Measurements from ENCODE around the gene GPR183. TPM values are rescaled to one million over a fixed set of nuclear protein-coding genes. Genes with fewer than 3 reads are reported as not detected.

The GPR183 gene
- not detected in 2 replicates for total RNA-seq (2014; rRNA removed; shearing (Covaris generic))
- not detected in 2 replicates for polyA plus RNA-seq (2015; cell fraction: cytosol; rRNA removed)
- polyA plus RNA-seq (2015; cell fraction: nucleus; rRNA removed): 0.29 and 0.66 TPM in 2 replicates

DNA sequence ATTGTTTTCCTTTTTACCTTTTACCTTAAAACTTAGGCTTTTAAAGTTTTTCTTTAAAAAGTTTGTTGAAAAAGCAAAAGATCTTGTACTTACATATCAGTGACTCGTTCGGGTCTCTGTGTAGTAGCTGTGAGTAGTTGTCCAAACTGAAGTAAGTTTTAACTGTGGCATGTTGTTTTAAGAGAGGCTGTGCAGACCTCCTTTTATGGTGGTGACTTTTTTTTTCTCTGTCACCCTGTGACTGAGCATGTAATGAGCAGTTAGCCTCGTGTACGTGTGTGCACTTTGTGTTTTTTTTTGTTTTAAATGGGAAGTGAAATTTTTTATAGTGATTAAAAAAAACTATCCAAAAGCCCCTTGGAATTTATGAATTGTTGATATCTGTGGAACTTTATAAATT, at the start of gene GPR183:
GPR183 (minus strand) TSS at position 153 of the 400 bp plus-strand sequence. CDS start 11,254 bp downstream, outside the sequence.
- peak; percentile 49 for DNase-seq (ENCODE audit: low read depth)

DNA sequence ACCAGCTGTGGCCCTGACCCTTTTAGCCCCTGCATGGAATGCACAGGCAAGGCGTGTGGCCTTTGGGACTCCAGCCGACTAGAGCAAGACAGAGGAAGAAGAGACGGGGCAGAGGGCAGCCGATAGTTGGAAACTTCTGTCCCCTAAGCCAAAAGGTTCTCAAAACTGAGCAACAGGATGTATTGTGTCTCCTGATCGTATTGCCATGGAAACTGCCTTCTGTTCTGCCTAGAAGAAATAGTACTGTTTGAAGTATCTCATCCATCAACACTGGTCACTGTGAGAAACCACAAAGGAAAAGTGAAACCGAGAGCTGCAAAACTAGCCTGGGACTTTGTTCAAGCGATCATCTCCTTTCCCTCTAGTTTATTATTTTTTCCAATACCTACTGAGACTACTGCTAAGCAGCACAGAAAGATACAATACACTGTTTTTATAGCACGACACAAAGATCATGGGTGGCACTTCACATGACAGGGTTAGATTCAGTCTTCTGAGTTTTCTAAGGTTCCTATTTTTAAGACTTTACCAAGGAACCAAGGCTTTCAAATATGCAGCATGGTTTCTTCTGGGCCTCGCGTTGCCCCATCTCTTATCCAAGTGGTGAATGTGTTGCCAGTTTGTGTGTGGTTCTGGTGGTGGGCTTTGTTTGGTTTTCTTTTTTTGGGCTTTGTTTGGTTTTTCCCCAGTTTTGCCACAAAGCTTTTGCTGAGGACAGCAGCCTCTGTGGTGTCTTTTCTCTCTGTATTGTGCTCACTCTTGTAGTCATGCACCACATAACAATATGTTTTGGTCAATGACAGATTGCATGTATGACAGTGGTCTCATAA, 49.3 kb upstream of the GPR183 start:
- DNase-seq (ENCODE audit: low read depth): peak; percentile 78

- no peak for DNase-seq (ENCODE audit: low read depth)
Observed at GRCh38 chr13:99356012-99356261, 48.7 kb upstream of the GPR183 start.

DNA sequence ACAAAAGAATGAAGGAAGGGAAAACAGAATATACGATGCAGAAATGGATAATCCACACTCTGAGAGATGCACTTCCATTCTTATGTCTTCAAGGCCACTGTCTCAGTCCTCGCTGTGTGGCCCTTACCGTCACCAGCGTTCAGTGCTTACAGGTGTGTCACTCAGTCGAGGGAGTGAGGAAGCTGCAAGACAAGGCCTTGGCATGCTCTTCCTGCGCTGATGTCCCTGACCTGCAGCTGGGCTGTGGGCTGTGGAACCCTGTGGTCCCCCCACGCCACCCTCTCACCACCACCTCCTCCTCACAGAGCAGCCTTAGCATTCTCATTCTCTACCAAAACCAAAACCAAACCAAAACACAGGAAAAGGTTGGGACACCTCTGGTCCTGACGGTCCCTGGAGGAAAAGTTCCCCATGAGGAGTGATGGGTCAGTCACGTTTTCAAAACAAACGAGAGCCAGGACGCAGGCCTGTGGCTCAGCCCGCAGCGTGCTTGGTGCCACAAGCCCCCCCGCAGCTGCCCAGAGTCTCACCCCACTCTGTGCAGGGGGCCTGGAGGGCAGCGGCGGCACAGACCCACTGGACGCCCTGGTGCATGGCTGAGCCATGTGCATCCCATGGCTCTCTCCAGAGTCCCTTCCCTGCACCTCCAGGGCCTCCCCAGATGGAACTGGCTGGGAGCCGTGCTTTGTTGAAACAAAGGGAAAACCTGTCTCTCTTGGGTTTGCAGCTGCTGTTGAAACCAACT, 48.2 kb upstream of the GPR183 start:
- no peak for DNase-seq (ENCODE audit: low read depth)

DNA sequence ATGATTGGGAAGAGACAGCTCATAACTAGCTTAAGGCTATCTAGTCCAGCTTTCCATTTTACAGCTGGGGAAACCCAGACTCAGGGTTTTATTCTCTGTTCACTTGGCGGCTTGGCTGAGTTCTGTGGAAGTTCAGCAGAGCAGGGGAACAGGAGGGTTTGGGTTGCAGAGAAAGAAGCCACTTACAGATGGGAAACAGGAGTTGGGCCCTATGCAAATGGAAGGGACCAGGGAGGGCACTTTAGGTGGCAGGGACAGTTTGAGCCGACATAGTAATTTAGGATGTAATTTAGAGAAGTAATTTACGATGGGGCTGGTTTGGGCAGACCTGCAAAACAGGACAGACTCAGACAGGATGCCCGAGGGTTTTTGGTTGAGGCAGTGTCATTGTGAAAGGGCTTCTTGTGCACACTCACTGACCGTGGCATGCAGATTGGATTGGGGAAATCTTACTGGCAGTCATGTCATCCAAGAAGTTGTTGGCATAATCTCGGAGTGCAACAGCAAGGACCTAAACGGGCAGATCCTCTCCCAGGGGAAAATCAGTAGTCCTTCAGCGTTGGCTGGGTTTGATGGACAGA, 47.3 kb upstream of the GPR183 start:
- DNase-seq (ENCODE audit: low read depth): no peak

- peak; percentile 63 for DNase-seq (ENCODE audit: low read depth)
Observed at GRCh38 chr13:99353836-99354235, 46.6 kb upstream of the GPR183 start.

GRCh38 chr13:99353246-99353600, 46.0 kb upstream of the GPR183 start:
- no peak for DNase-seq (ENCODE audit: low read depth)

- DNase-seq (ENCODE audit: low read depth): no peak
Observed at GRCh38 chr13:99352351-99353245, 45.4 kb upstream of the GPR183 start.

- DNase-seq (ENCODE audit: low read depth): no peak
Observed at GRCh38 chr13:99351772-99352171, 44.6 kb upstream of the GPR183 start.

DNA sequence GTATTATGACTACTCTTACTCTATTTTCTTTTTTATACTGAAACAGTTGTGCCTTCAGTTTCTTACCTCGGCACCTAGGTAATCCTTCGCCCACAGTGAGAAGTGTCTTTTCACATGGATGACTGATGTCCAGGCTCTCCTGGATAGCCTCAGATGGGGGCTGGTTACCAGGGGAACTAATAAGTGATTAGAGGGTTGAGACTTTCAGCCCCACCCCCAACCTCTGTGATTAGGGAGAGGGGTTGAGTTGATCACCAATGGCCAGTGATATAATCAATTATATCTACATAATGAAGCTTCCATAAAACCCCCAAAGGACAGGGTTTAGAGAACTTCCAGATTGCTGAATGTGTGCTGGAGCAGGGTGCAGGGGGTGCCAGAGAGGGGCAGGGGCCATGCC, 43.0 kb upstream of the GPR183 start:
- no peak for DNase-seq (ENCODE audit: low read depth)

DNA sequence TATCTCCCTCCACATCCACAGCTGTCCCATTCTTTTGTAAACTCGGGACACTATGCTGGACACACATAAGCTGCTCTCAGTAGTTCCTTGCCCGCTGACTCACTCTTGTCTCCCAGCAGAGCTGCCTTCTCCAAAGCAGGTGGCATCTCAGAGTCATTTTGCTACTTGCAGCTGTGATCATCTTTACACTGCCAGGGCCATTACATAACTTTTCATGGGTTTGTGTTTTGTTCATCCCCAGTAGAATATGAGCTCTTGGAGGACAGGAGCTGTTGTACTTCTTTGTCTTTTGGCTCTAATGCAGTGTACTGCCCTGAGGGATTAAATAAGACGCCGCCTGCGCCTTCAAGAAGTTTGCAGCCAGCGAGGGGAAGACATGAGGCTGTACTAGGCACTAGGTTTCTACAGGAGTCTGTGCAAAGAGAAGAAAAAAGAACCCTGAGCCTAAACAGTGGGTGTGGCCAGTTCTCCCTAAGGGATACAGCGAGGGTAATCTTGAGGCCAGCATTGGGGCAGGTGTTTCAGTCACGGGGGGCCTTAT, 40.8 kb upstream of the GPR183 start:
- DNase-seq (ENCODE audit: low read depth): no peak

DNA sequence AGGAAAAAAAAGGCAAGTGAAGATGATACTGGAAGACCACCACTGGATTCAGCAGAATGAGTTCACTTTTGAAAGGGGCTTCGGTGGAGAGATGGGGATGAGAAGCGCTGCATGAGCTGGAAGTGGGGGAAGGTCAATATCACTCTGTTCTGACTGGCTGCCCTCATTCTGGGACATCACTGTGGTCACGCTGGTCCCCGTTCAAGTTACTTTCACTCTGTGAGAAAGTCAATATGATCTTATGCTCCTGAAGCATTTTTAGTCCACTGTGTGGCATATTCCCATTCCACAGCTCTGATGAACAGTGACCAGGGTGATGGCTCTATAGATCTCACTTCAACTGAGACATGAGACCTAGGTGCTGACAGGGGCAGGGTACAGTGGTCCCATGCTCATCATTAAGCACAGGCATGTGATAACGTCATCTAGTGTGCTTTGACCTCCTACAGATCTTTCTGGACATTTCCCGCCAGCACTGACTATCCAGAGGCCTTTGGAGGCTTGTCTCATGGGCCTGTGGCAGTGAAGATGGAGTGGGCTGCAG, 40.2 kb upstream of the GPR183 start:
- no peak for DNase-seq (ENCODE audit: low read depth)

DNA sequence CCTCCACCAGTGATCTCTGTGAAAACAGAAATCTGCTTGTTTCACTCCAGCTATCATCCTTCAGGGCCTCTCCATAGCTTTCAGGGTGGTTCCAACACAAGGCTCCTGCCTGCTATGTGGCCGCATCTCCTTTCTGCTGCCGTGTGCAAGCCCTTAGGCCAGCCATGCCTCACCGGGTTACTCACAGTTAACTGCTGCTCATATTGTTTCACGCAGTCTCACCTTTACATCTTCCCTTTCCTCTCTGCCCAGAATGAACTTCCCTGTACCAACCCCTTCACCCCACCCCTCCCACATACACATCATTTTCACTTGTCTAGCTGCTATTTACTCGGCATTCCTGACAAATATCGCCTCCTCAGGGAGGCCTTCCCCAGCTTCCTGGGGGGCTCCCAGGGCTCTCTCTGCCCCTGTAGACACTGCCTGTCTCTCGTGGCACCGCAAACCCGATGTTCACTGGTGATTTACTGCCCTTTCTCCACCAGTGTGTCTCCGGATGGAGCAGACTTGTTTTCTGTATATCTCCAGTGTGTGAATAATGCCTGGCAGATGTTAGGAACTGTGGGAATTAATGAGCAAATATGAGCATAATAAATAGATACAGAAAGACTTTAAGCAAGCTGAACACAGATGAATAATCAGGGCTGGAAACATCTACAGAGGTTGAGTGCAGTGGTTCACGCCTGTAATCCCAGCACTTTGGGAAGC, 39.3 kb upstream of the GPR183 start:
- no peak for DNase-seq (ENCODE audit: low read depth)

DNA sequence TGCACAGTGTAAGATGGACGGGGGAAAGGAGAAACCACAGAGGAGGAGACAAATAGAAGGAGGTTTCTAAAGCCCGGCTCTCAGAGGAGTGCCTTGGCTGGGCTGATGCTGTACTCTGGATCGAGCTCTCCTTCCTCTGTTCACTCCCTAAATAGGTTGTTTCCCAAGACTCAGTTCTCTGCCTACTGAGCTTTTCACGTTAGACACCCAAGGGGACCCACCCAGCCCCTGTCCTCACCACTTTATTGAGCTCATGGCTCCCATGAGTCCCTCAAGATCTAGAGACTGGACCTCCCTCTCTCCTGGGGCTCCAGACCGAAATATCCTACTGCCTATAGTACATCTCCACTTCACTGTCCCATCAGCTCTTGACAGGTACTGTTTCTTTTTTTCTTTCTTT, 38.1 kb upstream of the GPR183 start:
- DNase-seq (ENCODE audit: low read depth): no peak

DNA sequence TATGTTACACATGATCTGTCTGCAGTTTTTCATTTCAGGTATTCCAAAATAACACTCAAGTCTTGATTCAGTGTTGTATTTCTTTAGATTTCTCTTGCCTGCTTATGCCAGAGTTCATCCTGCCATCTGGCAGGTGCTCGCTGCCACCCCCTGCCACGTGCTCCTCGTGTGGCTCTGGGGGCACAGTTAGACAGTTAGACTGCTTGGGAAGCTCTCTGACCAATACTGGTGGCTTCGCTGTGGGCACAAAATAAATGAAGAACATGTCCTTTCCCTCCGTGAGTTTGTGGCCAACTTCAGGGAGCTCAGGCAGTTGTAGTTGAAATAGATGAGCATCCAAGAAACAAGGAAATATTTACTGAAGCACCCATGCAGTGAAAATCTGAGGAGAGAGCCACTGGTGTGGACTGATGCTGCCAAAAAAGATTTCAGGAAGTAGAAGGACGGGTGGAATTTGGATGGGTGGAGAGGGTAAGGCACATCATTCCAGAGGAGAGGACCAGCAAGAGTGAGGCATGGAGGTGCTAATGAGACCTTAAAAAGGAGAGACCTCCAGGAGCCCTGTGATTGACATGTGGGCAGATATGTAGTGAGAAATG, 37.5 kb upstream of the GPR183 start:
- DNase-seq (ENCODE audit: low read depth): no peak

- no peak for DNase-seq (ENCODE audit: low read depth)
Observed at GRCh38 chr13:99342723-99343315, 35.6 kb upstream of the GPR183 start.

- no peak for DNase-seq (ENCODE audit: low read depth)
Observed at GRCh38 chr13:99341969-99342722, 34.9 kb upstream of the GPR183 start.

- DNase-seq (ENCODE audit: low read depth): no peak
Observed at GRCh38 chr13:99340638-99341037, 33.4 kb upstream of the GPR183 start.

Measured in HT1080 (cell line).